ENCODE data around the gene SRCAP. TPM values are rescaled to one million over a fixed set of nuclear protein-coding genes. Genes with fewer than 3 reads are reported as not detected.
A peak's percentile ranks its signal among the peaks of the same experiment; 100 is the strongest.

Gene SRCAP
- 47.5 TPM for total RNA-seq

GRCh38 chr16:30698816-30699614, at the start of gene SRCAP:
TSS of gene SRCAP (plus strand) at chr16:30699171. CDS start at chr16:30700825, 1,654 bp downstream.

GRCh38 chr16:30650369-30651123, 48.4 kb upstream of the SRCAP start, which contains the start of gene PRR14:
TSS of gene PRR14 (plus strand) at chr16:30650960. CDS start at chr16:30651646, 686 bp downstream.

GRCh38 chr16:30657866-30658730, 40.9 kb upstream of the SRCAP start, which contains the start of gene FBRS:
TSS of gene FBRS (plus strand) at chr16:30658431. CDS start at chr16:30659519, 1,088 bp downstream.

GRCh38 chr16:30747799-30748633, 49.0 kb downstream of the SRCAP start, which contains the start of gene PHKG2:
TSS of gene PHKG2 (plus strand) at chr16:30748425. CDS start at chr16:30748821, 396 bp downstream.

GRCh38 chr16:30761928-30762902, 63.2 kb downstream of the SRCAP start, which contains the start of the genes CFAP119 and RNF40:
TSS of gene CFAP119 (minus strand) at chr16:30762062. CDS start at chr16:30761748, 314 bp downstream.
TSS of gene RNF40 (plus strand) at chr16:30762322. CDS start at chr16:30762546, 224 bp downstream.

GRCh38 chr16:30786936-30787612, 88.1 kb downstream of the SRCAP start, which contains the start of gene ZNF629:
TSS of gene ZNF629 (minus strand) at chr16:30787205. CDS start at chr16:30784482, 2,723 bp downstream.

Small RNA genes lying within 50 kb of the gene (small RNA-seq; reads per million reads assigned to genes)
- not detected for gene RNU6-1043P (ENCODE audit: low replicate concordance)
- not detected for gene RNU6-416P (ENCODE audit: low replicate concordance)
- gene SNORA30 (ENCODE audit: low replicate concordance), result 1.4 reads per million, percentile 86 among the genes with 10 or more reads in this experiment

Other genes with a start within 250 kb of the SRCAP start
- 9.5 TPM for gene ITGAL, start 226.4 kb upstream of the SRCAP start, total RNA-seq
- 33.8 TPM for gene ZNF768, start 172.6 kb upstream of the SRCAP start, total RNA-seq
- gene ZNF747, start 164.3 kb upstream of the SRCAP start, total RNA-seq, result 16.9 TPM
- gene ZNF764, start 140.8 kb upstream of the SRCAP start, total RNA-seq, result 14.5 TPM
- 12.1 TPM for gene ZNF688, start 127.5 kb upstream of the SRCAP start, total RNA-seq
- 20.3 TPM for gene ZNF785, start 113.5 kb upstream of the SRCAP start, total RNA-seq
- 10.0 TPM for gene ZNF689, start 88.8 kb upstream of the SRCAP start, total RNA-seq
- 18.8 TPM for gene PRR14, start 48.2 kb upstream of the SRCAP start, total RNA-seq
- 31.3 TPM for gene FBRS, start 40.7 kb upstream of the SRCAP start, total RNA-seq
- 22.6 TPM for gene PHKG2, start 49.3 kb downstream of the SRCAP start, total RNA-seq
- gene CFAP119, start 62.9 kb downstream of the SRCAP start, total RNA-seq, result 7.0 TPM
- 92.8 TPM for gene RNF40, start 63.2 kb downstream of the SRCAP start, total RNA-seq
- gene ZNF629, start 88.0 kb downstream of the SRCAP start, total RNA-seq, result 17.5 TPM
- gene BCL7C, start 194.9 kb downstream of the SRCAP start, total RNA-seq, result 34.0 TPM
- 4.8 TPM for gene CTF1, start 197.4 kb downstream of the SRCAP start, total RNA-seq
- gene FBXL19, start 224.4 kb downstream of the SRCAP start, total RNA-seq, result 18.0 TPM
- gene ORAI3, start 249.9 kb downstream of the SRCAP start, total RNA-seq, result 21.8 TPM